KOPT-K1 (cell line): ENCODE results near the gene MPHOSPH8.
A peak's percentile ranks its signal among the peaks of the same experiment; 100 is the strongest.

ENCODE experiments used
- H3K27ac ChIP-seq: fragments of 200-600 bp; sonication (generic); 2 replicates; pipeline ENCODE4 v1.5.1; 2016; ENCODE audit warnings: antibody characterized with exemption, mild to moderate bottlenecking, low read depth, low read length; ENCODE audit not compliant: poor library complexity, severe bottlenecking
- H3K36me3 ChIP-seq: fragments of 200-600 bp; sonication (generic); 2 replicates; pipeline ENCODE4 v1.5.1; 2017; ENCODE audit warnings: antibody characterized with exemption, mild to moderate bottlenecking, low read length, moderate library complexity; ENCODE audit not compliant: insufficient read depth
- H3K9me3 ChIP-seq: fragments of 200-600 bp; sonication (generic); 2 replicates; pipeline ENCODE4 v1.5.1; 2017; ENCODE audit warnings: antibody characterized with exemption, low read length, mild to moderate bottlenecking; ENCODE audit not compliant: insufficient read depth, poor library complexity, severe bottlenecking

MPHOSPH8 gene, protein sequence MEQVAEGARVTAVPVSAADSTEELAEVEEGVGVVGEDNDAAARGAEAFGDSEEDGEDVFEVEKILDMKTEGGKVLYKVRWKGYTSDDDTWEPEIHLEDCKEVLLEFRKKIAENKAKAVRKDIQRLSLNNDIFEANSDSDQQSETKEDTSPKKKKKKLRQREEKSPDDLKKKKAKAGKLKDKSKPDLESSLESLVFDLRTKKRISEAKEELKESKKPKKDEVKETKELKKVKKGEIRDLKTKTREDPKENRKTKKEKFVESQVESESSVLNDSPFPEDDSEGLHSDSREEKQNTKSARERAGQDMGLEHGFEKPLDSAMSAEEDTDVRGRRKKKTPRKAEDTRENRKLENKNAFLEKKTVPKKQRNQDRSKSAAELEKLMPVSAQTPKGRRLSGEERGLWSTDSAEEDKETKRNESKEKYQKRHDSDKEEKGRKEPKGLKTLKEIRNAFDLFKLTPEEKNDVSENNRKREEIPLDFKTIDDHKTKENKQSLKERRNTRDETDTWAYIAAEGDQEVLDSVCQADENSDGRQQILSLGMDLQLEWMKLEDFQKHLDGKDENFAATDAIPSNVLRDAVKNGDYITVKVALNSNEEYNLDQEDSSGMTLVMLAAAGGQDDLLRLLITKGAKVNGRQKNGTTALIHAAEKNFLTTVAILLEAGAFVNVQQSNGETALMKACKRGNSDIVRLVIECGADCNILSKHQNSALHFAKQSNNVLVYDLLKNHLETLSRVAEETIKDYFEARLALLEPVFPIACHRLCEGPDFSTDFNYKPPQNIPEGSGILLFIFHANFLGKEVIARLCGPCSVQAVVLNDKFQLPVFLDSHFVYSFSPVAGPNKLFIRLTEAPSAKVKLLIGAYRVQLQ

DNA sequence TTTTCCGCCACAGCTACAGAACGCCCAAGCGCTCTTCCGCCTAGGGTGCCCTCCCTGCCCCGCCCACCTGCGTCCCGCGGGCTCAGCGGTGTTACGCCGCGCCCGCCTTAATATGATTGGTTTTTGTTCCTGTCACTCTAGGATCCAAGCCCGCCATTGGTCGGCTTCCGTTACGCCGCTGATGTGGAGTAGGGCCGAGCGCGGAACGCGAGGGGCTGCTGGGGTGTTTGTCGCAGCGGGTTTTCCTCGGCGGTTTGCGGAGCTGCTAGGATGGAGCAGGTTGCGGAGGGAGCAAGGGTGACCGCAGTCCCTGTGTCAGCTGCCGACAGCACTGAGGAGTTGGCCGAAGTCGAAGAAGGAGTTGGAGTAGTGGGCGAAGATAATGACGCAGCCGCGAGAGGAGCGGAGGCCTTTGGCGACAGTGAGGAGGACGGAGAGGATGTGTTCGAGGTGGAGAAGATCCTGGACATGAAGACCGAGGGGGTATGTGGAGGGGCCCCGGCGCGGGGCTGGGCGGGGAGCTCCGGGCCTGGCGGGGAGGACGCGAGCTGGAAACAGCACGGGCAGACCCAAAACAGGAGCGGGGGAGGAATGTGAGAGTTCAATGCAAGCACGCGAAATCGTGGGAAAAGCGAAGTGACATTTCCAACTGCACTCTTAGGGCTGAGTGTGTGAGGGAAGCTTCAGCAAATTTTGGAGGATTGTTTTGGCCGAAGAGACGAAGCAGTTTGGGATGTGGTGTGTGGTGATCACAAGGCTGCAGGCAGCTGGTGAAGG is at the start of gene MPHOSPH8:
TSS of gene MPHOSPH8 (plus strand) at position 181 of the 777 bp plus-strand sequence. CDS start at position 271, 90 bp downstream.
- H3K27ac ChIP-seq = peak within 1 kb of the TSS; percentile 75
- 0 out of 2 replicates have a peak, but pooled peaks cover 10% of the 10 kb centered on the region for H3K36me3 ChIP-seq
- peaks cover 6% of the 10 kb centered on the region for H3K9me3 ChIP-seq

DNA sequence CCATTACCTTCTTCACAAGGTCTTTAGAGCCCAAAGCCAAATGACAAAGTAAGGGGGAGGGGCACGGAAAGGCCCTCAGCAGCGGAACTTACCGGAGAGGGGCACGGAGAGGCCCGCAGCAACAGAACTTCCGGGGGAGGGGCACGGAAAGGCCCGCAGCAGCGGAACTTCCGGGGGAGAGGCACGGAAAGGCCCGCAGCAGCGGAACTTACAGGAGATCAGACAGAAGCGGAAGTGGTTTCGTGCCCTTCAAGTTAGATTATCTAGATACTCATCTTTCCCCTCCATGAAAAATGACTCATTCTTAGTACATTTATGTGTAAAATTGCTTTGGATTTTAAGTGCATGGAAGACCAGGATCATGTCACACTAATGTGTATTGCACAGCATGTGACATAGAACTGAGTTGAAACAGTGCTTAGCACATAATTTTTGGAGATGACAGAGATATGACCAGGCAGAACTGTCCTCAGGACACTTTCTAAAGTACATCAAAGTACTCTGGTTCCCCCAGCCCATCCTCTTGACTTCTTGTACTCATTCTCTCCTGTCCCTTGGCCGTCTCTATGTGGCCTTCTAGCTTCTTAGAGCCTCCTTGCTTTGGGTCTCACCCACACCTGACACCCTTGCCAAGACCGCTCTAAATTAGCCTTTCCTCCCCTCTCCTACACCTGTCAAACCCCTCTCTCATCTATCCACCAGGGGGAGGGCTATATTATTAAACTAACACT is 46.4 kb upstream of the MPHOSPH8 start:
- Histone ChIP-seq H3K9me3 (peaks cover 10% of the 10 kb centered on the region), H3K27ac (peak overlapping the region; percentile 50), H3K36me3 (no peaks in the 10 kb centered on the region)

DNA sequence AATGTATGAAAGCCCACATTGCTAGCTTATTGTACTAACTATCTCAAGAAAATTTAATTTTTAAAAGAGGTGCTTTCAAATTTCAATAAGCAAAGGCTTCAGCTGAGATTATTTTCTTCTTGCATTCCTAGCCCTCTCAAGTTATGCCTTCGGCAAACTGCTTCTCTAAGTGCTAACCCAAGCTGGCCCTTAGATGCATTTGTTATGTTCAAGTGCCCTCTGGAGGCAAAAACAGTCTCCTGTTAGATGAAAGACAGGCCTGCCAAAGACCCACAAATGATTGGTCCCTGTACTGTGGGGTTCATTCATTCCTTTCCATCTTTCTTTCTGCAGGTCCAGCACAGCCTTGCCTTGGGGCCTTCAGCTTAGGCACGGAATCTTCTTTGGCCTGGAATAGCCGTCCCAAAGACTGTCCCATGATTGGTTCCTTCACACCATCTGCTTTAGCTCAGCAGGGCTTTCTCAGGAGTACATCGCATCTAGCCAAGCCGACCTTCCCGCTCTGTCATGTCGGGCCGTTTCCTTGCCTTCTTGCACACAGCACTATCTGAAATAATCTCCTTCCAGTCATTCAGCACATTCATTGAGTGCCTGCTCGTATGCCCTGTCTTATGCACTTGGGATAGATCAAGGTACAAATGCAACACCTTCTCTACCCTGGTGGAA is 45.7 kb upstream of the MPHOSPH8 start:
- H3K27ac ChIP-seq = peak overlapping the region; percentile 50

DNA sequence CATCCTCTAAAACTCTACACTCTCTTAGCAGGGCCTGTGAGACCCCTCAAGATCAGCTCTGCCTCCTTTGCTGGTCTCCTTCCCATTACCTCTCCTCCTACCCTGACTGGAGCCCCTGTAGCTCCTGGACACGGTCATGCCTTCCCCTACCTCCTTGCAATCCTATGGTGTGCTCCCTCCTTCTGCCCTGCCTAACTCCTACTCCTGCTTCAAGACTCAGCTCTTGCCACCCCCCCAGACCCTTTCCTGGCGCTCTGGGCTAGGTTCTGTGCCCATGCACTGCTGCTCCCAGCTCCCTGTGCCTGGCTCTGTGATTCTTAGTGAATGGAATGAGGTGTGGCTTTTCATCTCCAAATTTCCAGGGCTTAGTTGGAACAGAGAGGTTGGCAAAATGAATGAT is 44.1 kb upstream of the MPHOSPH8 start:
- Histone ChIP-seq H3K36me3 (no peaks in the 10 kb centered on the region), H3K9me3 (peaks cover 4% of the 10 kb centered on the region), H3K27ac (no peak overlapping the region)

More for the DNA sequence above, 45.7 kb upstream of the MPHOSPH8 start:
- H3K9me3 ChIP-seq = peaks cover 10% of the 10 kb centered on the region
- no peaks in the 10 kb centered on the region for H3K36me3 ChIP-seq

DNA sequence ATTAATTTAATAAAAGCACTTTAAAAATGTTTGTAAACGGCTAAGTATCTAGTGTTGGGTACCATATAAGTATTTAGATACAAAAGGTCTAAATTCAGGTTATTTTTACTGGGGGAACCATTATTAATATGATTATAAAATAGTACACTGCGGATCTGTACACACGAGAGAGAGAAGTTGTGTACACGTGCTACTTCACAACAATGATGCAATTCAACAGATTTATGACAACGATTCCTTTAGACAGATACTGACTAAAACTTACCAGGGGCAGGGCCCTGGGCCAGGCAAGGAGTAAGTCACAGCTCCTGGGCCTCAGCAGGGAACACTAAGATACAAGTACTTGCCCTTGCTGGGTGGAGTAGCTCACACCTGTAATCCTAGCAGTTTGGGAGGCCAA is 43.0 kb upstream of the MPHOSPH8 start:
- Histone ChIP-seq H3K36me3 (no peaks in the 10 kb centered on the region), H3K9me3 (peaks cover 4% of the 10 kb centered on the region)

DNA sequence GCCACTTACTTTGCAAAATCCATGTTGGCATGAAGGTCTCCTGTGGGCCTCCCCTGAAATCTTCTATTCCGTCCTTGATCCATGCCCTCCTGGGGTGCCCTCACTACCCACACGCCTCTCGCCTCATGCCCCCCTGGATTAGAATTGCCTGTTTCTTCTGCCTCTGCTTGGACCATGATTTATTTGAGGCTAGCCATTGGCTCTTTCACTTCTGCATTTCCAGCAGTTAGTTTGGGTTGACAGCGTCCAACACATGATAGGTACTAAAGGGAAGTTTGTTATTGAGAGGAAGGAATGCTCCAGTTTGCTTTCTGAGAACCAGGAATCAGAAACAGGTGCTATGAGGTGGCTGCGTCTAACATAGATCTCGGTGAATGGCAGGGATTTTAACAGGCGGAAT is 41.6 kb upstream of the MPHOSPH8 start:
- no peak overlapping the region for H3K27ac ChIP-seq
- no peaks in the 10 kb centered on the region for H3K9me3 ChIP-seq
- no peaks in the 10 kb centered on the region for H3K36me3 ChIP-seq

More for the DNA sequence above, 43.0 kb upstream of the MPHOSPH8 start:
- H3K27ac ChIP-seq = no peak overlapping the region

DNA sequence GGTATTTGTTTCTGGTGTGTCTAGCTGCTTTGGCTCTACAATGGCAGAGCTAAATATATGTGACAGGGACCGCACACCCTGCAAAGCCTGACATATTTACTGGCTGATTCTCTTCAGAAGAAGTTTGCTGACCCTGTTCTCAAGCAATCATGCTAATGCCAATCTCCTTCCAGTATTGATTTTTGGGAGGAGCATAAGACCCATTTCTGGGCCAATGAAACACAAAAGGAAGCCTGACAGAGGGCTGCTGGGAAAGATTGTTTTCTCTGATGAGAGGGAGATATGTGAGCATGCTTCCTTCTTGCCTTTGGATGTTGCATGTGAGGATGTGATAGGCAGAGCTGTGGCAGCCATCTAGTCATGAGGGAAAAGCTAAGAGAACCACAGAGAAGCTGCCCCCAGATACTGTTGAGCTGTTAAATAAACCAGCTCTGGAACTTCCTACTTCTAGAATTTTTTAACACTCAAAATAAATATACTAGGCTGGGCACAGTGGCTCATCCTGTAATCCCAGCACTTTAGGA is 40.7 kb upstream of the MPHOSPH8 start:
- no peaks in the 10 kb centered on the region for H3K36me3 ChIP-seq
- no peaks in the 10 kb centered on the region for H3K9me3 ChIP-seq
- H3K27ac ChIP-seq = no peak overlapping the region

DNA sequence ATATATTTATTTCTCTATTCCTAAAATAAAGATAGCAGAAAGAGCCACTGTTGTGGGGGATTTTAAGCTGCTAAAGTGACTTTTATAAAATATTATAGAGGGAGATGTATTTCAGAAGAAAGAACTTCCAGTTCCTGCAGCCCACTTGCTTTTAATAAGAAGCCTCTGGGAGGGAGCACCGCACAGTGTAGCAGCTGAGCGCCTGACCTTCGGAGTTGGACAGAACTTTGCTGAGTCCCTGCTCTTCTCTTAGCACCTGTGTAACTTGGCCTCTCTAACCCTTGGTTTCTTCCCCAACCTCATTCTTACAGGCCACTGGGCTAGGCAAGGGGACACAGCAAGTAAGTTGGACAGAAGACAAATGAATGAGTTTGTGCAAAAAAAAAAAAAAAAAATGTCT is 37.4 kb upstream of the MPHOSPH8 start:
- H3K27ac ChIP-seq = no peak overlapping the region
- no peaks in the 10 kb centered on the region for H3K36me3 ChIP-seq
- no peaks in the 10 kb centered on the region for H3K9me3 ChIP-seq

DNA sequence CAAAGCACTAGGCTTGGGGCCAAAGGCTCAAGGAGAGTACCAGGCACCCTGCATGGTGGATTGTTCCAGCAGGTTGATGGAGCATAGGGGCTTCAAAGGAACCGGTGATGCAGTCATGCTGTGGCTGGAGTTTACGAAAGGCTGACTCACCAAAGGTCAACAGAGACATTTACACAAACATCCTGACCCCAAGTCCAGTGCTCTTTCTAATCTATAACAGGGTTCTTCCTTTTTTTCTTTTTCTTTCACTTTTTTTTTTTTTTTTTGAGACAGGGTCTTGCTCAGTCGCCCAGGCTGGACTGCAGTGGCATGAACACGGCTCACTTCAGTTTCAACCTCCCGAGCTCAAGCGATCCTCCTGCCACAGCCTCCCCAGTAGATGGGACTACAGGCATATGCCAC is 36.5 kb upstream of the MPHOSPH8 start:
- no peaks in the 10 kb centered on the region for H3K36me3 ChIP-seq
- H3K27ac ChIP-seq = no peak overlapping the region
- no peaks in the 10 kb centered on the region for H3K9me3 ChIP-seq

DNA sequence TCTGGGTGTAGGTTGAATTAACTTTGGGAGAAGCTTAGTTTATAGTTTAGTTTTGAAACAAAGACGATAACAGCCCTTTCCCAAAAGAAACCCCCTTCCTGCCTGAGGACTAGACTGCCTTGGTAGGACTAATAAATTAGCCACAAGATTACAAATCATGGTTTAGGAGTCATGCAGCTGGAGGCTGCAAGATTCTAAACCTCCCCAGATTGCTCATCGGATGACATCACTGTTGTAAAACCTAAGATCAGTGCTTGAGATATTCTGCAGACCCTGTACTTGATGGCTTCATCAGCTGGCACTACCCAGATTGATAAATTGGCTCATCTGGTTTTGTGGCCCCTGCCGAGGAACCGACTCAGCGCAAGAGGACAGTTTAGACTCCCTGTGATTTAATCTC is 35.9 kb upstream of the MPHOSPH8 start:
- Histone ChIP-seq H3K36me3 (no peaks in the 10 kb centered on the region), H3K27ac (no peak overlapping the region), H3K9me3 (no peaks in the 10 kb centered on the region)

DNA sequence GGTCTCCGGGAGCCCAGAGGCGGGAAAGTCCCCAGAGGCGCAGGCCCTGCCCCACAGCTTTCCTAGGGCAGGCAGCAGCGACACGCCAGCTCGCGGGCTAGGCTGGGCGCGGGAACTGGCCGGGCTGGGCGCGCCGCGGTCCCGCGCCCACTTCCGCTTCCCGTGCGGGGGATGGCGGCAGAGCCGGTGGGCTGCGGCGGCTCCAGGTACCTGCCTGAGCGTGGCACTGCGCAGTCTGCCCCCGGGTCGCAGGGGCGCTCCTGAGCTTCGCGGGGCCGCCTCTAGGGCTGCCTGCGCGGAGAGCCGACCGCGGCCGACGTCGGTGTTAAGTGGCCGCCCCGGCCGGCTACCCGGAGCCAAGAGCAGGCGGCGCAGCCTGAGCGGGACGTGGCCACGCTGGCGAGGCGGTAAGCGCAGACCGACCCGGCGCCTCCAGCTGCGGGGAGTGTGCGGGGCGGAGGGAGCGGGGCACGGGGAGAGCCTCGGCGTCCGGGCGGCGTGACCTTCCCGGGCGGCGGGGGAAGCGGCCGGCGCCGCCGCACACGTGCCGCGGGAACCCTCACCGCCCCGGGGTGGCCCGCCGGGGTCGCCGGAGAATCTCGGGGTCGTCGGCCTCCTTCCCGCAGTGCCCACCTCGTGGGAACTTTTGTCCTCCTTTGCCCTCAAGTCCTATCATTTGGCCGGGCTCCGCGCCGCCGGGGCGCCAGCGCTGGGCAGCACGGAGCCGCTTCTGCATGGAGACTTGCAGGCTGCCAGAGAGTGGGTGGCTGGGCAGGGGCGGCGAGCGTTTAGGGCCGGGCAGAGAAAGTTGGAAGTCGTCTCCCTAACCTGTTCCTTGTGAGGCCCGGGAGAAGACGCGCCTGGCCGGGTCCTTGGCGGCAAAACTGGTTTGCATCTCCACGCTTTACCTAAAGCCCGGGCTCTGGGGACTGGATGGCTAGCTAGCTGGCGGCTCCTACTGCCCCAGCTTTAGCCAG is 31.4 kb upstream of the MPHOSPH8 start:
- Histone ChIP-seq H3K36me3 (no peaks in the 10 kb centered on the region), H3K9me3 (peaks cover 29% of the 10 kb centered on the region), H3K27ac (no peak overlapping the region)

DNA sequence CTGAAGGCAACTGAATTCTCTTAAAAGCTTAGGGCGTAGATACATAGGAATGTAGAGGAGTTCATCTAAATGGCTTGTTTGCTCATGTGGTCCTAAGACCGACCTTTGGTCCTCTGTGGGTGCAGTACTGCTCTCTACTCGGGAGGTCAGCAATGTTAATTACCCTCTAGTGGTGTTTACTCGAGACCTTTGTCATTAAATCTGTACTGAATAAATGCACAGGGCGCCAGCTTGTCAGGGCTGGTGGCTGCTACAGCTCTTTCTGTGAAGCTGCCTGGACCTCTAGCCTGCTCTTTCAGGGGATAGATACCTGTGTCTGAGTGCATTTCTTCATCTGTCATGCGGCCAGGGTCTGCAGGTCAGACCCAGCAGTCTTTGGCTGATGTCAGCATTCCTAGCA is 29.2 kb upstream of the MPHOSPH8 start:
- no peaks in the 10 kb centered on the region for H3K36me3 ChIP-seq
- H3K9me3 ChIP-seq = peaks cover 29% of the 10 kb centered on the region
- no peak overlapping the region for H3K27ac ChIP-seq
